Glutamatergic neuron (in vitro differentiated cells): ENCODE results near the gene C16orf96. TPM values are rescaled to one million over a fixed set of nuclear protein-coding genes. Genes with fewer than 3 reads are reported as not detected.

Experiments
- DNase-seq: peaks from one replicate; pipeline ENCODE4 v3.0.0; 2022
- H3K27ac Mint-ChIP-seq: one replicate; pipeline ENCODE4 v1.8.0; 2020; ENCODE audit warnings: mild to moderate bottlenecking, mixed read lengths, inconsistent platforms; ENCODE audit not compliant: unreplicated experiment
- H3K27me3 Mint-ChIP-seq: one replicate; pipeline ENCODE4 v1.8.0; 2020; ENCODE audit warnings: mild to moderate bottlenecking, moderate library complexity, mixed read lengths, inconsistent platforms; ENCODE audit not compliant: unreplicated experiment
- H3K36me3 Mint-ChIP-seq: one replicate; pipeline ENCODE4 v1.8.0; 2020; ENCODE audit warnings: mild to moderate bottlenecking, mixed read lengths, inconsistent platforms; ENCODE audit not compliant: unreplicated experiment
- H3K4me1 Mint-ChIP-seq: one replicate; pipeline ENCODE4 v1.8.0; 2020; ENCODE audit warnings: mild to moderate bottlenecking, low read depth, mixed read lengths, inconsistent platforms; ENCODE audit not compliant: unreplicated experiment
- H3K4me3 Mint-ChIP-seq: one replicate; pipeline ENCODE4 v1.8.0; 2020; ENCODE audit warnings: mild to moderate bottlenecking, mixed read lengths, inconsistent platforms; ENCODE audit not compliant: unreplicated experiment
- H3K9me3 Mint-ChIP-seq: one replicate; pipeline ENCODE4 v1.8.0; 2020; ENCODE audit warnings: mild to moderate bottlenecking, moderate library complexity, mixed read lengths, inconsistent platforms; ENCODE audit not compliant: unreplicated experiment
- CTCF ChIP-seq: fragments of 200-600 bp; sonication (generic); IDR thresholded peaks from one replicate; pipeline ENCODE4 v1.5.0; 2021; ENCODE audit not compliant: partially characterized antibody, unreplicated experiment
- total RNA-seq: library from RNA; stranded (reverse); fragmentation: NEBNext Ultra II Directional; extraction: Animal tissue kit (Norgen Biotek cat#: 25700); gene quantifications from one replicate; pipeline ENCODE4 v1.2.1, GENCODE V29; 2021; ENCODE audit not compliant: unreplicated experiment

C16orf96 gene
- total RNA-seq, 1 donor from 2014 or later: 0.83 TPM

GRCh38 chr16:4561596-4561995 is 5.5 kb downstream of the C16orf96 start:
- Mint-ChIP-seq H3K27me3 (peaks cover 6% of the 10 kb centered on the region), H3K36me3 (no peaks in the 10 kb centered on the region), H3K27ac (no peak overlapping the region), H3K4me1 (no peaks in the 10 kb centered on the region), H3K4me3 (no peak overlapping the region), H3K9me3 (peaks cover 2% of the 10 kb centered on the region)
- DNase-seq: no peak
- TF ChIP-seq CTCF: no peak

GRCh38 chr16:4564661-4565267 is 8.6 kb downstream of the C16orf96 start:
- TF ChIP-seq CTCF: no peak
- no peaks in the 10 kb centered on the region for H3K27me3 Mint-ChIP-seq
- no peaks in the 10 kb centered on the region for H3K9me3 Mint-ChIP-seq
- H3K27ac Mint-ChIP-seq: no peak overlapping the region
- no peak for DNase-seq
- H3K4me3 Mint-ChIP-seq: no peak overlapping the region
- no peaks in the 10 kb centered on the region for H3K36me3 Mint-ChIP-seq
- no peaks in the 10 kb centered on the region for H3K4me1 Mint-ChIP-seq

GRCh38 chr16:4566144-4566543 is 10.0 kb downstream of the C16orf96 start:
- no peaks in the 10 kb centered on the region for H3K9me3 Mint-ChIP-seq
- no peaks in the 10 kb centered on the region for H3K4me1 Mint-ChIP-seq
- DNase-seq: no peak
- TF ChIP-seq CTCF: no peak
- no peak overlapping the region for H3K27ac Mint-ChIP-seq
- no peak overlapping the region for H3K4me3 Mint-ChIP-seq
- H3K27me3 Mint-ChIP-seq: no peaks in the 10 kb centered on the region
- no peaks in the 10 kb centered on the region for H3K36me3 Mint-ChIP-seq

GRCh38 chr16:4570086-4570485 is 13.9 kb downstream of the C16orf96 start:
- DNase-seq: no peak
- H3K27me3 Mint-ChIP-seq: no peaks in the 10 kb centered on the region
- no peaks in the 10 kb centered on the region for H3K36me3 Mint-ChIP-seq
- TF ChIP-seq CTCF: no peak
- H3K27ac Mint-ChIP-seq: no peak overlapping the region
- H3K4me3 Mint-ChIP-seq: no peak overlapping the region
- no peaks in the 10 kb centered on the region for H3K4me1 Mint-ChIP-seq
- no peaks in the 10 kb centered on the region for H3K9me3 Mint-ChIP-seq

- Mint-ChIP-seq H3K27me3 (no peaks in the 10 kb centered on the region), H3K9me3 (no peaks in the 10 kb centered on the region), H3K4me3 (no peak overlapping the region), H3K36me3 (no peaks in the 10 kb centered on the region), H3K4me1 (no peaks in the 10 kb centered on the region), H3K27ac (no peak overlapping the region)
- TF ChIP-seq CTCF: no peak
- DNase-seq: no peak
Measured at GRCh38 chr16:4570688-4571321, 14.7 kb downstream of the C16orf96 start.
